ENCODE data around the gene DHRSX. TPM values are rescaled to one million over a fixed set of nuclear protein-coding genes. Genes with fewer than 3 reads are reported as not detected.
"Not testable (repeated sequence)": the region's sequence is repeated elsewhere in the genome, so short reads cannot be mapped to it uniquely, and the experiment has no call there.

DHRSX gene
- total RNA-seq, 1 experiment from 2014 or later, result 29.2 TPM

DNA sequence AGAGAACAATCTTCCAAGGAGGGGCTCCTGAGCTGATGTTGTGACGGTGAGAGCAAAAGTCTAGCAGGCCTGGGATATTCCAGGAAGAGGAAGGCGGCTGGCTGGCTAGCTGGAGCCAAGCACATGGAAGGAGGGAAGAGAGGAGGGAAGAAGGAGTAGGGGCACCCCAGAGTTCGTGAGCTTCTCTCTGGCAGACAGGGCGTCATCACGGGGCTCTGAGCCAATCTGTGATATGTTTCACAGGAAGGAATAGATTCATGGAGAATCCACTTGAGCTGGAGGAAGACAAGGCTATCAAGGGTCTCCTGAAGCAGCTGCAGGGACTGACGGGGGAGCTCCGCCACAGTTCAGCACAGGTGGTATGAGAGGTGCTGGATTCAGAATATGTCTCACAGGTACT is 73.6 kb downstream of the DHRSX start:
- no peak for DNase-seq (ENCODE audit: low read depth)

DNA sequence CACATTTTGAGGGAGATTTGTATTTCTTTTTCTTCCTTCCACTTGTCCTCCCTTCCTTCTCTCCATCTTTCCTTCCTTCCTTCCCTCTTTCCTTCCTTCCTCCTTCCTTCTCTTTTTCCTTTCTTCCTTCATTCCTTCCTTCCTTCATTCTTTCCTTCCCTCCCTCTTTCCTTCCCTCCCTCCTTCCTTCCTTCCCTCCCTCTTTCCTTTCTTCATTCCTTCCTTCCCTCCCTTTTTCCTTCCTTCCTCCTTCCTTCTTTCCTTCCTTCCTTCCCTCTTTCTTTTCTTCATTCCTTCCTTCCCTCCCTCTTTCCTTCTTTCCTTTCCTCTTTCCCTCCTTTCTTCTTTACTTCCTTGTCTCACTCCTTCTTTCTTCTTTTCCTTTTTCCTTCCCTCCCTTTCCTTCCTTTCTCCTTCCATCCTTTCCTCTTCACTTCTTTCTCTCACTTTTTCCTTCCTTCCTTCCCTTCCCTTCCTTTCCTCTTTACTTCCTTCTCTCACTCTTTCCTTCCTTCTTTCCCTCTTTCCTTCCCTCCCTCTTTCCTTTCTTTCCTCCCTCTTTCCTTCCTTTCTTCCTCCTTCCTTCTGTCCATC is 74.4 kb downstream of the DHRSX start:
- no peak for DNase-seq (ENCODE audit: low read depth)

DNA sequence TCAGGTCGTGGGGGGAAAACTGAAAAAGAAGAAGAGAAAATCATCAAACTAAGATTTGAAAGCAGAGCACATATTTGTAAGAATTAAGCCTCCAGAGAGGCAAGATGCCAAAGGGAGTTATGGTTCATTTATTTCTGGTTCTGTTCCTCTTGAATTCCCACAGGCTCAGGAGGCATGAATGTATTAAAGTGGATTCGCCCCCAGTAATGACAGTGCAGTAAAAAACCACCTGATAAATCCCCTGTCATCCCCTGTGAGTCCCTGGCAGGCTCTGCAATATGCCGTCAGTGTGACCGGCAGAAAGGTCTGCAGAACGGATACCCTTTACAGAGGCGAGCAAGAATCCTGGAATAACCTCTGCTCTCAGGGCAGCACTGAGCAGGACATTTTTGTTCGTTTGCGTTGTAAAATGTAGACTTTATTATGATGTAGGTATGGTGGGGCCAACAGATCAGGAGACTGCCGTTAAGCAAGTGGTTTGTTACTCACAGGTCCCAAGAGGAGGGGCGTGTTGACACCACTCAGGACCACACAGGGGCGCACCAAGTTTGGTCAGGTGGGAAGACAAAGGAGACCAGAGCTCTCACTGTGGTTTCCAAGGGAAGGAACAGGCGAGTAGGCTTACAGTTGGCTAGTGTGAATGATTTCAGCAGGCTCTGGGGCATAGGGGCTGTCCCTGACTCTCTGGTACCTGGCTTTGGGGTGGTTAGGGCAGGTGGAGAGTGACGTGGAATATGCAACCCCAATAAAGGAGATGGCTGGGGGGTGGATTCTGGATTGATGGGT is 75.3 kb downstream of the DHRSX start:
- DNase-seq (ENCODE audit: low read depth), result no peak

DNA sequence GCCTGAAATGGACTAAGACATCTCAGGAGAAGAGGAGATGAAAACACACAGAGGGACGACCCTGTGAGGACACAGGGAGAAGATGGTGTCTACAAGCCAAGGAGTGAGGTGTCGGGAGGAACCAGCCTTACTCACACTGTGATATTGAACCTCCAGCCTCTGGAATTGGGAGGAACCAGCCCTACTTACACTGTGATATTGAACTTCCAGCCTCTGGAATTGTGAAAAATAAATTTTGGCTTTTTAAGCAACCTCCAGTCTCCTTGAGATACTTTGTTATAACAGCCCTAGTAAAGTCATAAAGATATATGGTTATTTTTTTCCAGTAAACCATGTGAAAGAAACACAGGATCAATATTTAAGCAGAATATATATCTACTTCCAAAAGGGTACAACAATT is 76.5 kb downstream of the DHRSX start:
- no peak for DNase-seq (ENCODE audit: low read depth)

DNA sequence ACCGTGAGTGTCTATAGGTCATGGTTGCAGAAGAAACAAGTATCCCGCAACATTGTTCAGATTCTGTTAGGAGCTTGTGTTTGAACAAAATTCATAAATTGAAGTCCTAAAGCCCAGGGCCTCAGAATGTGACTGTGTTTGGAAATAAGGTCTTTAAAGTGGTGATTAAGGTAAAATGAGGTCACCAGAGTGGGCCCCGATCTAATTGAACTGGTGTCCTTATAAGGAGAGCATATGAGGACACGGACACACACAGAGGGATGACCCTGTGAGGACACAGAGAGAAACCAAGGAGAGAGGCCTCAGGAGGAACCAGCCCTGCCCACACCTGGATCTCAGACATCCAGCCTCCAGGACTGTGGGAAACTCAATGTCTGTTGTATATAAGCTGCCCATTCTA is 76.9 kb downstream of the DHRSX start:
- no peak for DNase-seq (ENCODE audit: low read depth)

DNA sequence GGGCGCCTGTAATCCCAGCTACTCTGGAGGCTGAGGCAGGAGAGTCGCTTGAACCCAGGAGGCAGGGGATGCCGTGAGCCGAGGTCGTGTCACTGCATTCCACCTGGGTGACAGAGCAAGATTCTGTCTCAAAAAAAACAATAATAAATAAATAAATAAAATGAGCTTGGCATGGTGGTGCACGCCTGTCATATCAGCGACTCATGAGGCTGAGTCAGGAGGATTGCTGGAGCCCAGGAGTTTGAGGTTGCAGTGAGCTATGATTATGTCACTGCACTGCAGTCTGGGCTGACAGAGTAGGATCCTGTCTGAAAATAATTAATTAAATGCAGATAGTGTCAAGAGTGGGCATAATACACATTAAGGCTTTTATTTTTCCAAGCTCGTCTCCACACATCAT is 77.5 kb downstream of the DHRSX start:
- peak; percentile 57 for DNase-seq (ENCODE audit: low read depth)

DNA sequence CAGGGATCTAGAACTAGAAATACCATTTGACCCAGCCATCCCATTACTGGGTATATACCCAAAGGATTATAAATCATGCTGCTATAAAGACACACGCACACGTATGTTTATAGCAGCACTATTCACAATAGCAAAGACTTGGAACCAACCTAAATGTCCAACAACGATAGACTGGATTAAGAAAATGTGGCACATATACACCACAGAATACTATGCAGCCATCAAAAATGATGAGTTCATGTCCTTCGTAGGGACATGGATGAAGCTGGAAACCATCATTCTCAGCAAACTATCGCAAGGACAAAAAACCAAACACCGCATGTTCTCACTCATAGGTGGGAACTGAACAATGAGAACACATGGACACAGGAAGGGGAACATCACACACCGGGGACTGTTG is 81.4 kb downstream of the DHRSX start:
- DNase-seq (ENCODE audit: low read depth), result not testable (repeated sequence)

DNA sequence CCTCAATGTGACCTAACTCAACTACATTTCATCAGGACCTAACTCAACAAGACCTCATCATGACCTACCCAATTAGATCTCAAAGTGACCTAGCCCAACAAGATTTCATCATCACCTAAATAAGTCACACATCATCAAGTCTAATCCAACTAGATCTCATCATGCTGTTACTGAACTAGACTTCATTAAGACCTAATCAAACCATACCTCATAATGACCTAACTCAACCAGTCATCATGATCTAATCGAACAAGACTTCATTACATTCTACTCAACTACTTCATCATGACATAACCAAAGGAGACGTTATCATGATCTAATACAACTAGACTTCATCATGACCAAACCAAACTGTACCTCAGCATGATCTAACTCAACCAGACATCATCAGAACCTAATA is 82.8 kb downstream of the DHRSX start:
- DNase-seq (ENCODE audit: low read depth), result no peak

DNA sequence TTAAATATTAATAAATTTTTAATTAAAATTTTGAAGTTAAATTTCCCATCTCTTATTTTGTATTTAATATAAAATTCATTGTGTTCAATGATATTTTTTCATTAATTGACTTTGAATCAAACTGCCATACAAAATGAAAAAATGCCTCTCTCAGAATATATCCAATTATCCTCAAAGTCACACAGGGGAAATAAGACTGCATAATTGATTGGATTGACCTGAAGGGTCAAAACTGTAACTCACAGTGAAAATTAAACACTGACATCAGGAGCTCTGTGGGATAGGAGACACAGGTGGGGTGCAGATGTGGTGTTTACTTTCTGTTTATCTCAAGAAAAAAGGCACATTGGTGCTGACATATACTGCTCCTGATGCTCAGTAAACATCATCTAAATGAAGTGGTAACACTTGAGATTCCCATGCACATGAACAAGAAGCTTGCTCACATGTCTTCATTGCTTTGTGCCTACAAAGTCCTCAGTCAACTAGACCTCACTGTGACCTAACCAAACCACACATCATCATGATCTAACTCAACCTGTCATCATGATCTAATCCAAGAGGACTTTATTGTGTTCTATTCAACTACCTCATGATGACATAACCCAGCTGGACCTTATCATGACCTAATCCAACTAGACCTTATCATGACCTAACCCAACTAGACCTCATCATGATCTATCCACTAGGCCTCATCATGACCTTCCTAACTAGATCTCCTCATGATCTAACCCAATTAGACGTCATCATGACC is 83.7 kb downstream of the DHRSX start:
- DNase-seq (ENCODE audit: low read depth), result no peak

DNA sequence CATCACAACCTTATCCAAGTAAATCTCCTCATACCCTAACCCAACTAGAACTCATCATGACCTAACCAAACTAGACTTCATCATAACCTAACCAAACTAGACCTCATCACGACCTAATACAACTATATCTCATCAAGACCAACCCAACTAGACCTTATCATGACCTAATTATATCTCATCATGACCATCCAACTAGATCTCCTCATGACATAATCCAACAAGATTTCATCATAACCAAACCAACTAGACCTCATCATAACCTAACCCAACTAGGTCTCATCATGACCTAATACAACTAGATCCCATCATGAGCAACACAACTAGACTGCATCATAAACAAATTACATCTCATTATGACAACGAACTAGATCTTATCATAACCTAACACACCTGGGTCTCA is 86.4 kb downstream of the DHRSX start:
- DNase-seq (ENCODE audit: low read depth), result no peak

DNA sequence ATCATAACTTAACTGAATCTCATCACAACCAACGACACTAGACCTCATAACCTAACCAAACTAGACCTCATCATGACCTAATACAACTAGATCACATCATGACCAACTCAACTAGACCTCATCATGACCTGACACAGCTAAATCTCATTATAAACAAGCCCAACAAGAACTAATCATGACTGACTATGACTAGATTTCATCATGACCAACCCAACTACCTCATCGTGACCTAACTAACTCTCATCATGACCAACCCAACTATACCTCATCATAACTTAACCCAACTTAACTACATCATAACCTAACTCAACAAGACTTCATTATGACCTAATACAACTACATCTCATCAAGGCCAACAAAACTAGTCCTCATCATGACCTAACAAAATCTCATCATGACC is 86.8 kb downstream of the DHRSX start:
- no peak for DNase-seq (ENCODE audit: low read depth)

DNA sequence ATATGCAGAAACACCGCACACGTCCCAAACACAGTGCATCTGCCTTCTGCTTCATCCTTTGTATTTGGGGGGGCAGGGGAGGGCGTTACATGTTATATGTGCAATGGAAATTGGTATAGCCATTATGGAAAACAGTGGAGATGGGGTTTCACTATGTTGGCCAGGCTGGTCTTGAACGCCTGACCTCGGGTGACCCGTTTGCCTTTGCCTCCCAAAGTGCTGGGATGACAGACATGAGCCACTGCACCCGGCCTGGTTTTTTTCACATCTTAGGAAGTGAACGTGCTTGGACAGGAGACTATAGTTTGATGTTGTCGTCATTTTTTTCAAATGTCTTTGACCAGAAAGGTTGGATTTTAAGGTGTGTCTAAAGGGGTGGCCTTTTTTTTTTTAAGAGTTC is 88.6 kb downstream of the DHRSX start:
- DNase-seq (ENCODE audit: low read depth), result no peak

DNA sequence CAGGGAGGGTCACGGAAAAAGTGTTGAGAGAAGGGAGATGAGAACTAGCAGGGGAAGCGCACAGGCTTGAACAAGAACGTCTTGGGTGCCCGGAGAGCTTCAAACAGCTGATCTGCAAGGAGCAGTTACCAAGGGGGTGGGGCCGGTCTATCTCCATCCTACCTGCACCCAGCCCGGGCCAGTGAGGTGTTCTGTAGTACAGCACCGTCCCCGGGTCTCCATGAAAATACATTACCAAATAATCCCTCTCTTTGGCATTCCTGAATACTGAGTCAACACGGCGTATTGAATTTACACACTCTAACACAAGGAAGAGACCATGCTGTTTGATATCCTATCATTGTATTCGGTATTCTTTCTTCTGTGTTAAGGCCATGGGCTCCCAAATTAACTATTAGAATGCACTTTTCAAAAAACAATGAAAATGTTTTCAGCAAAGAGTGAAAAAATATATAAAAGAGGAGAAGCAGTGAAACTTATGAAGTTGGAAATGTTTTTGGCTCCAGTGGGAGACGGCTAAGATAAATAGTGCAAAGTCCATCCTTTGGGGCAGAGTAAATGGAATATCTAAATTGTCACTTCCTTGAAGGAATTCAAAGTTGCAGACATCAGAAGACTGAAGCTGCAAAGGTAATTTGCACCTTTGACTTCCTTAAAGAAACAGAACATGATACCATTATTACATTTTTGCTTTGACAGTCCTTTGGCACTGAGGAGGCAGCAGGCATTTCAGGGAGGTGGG is 90.3 kb downstream of the DHRSX start:
- DNase-seq (ENCODE audit: low read depth), result no peak

DNA sequence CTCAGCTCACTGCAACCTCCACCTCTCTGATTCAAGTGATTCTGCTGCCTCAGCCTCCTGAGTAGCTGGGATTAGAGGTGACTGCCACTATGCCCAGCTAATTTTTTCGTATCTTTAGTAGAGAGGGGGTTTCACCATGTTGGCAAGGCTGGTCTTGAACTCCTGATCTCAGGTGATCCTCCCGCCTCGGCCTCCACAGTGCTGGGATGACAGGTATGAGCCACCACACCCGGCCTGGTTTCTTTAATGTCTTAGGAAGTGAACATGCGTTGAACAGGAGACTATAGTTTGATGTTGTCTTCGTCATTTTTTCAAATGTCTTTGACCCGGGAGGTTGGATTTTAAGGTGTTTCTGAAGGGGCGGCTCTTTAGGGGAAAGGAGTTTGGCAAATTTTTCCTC is 91.0 kb downstream of the DHRSX start:
- DNase-seq (ENCODE audit: low read depth), result no peak

DNA sequence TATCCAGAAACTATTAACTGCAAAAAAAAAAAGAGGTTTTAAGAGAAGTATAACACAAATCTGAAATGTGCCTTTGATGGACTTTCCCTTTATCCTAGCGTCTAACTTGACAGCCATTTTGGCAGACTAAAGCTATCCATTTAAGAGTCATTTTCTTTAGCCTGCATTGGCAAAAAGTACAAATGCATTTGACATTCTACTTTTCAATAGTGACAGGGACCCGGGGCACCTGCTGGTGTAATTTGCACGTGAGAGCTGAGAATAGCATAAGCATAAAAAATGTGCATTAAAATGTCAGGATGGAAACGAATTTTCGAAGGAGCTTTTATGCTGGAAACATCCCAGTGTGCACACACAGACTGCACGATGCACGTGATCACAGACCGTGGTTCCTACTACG is 91.9 kb downstream of the DHRSX start:
- no peak for DNase-seq (ENCODE audit: low read depth)

DNA sequence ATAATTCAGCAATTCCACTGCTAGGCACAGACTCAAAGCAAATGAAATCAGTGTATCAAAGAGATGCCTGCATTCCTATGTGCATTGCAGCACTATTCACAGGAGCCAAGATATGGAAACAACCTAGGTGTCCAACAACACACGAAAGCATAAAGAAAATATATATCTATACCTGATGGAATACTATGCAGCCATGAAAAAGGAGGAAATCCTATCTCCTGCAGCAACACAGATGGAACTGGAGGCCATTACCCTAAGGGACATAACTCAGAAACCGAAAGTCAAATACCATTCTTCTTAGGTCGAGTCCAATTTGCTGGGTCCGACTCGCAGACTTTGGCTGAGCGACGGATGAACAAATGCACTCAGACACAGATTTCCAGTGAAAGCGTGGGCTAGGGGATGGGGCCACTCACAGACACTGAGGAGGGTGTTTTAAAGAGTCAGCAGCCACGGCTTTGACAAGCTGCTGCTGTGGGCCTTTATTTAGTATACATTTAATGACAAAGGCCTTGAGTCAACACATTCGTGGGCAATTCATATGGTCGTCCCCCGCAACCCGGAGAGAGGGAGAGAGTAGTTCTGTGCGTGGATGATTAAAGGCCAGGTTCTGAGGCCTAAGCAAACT is 93.8 kb downstream of the DHRSX start:
- no peak for DNase-seq (ENCODE audit: low read depth)

DNA sequence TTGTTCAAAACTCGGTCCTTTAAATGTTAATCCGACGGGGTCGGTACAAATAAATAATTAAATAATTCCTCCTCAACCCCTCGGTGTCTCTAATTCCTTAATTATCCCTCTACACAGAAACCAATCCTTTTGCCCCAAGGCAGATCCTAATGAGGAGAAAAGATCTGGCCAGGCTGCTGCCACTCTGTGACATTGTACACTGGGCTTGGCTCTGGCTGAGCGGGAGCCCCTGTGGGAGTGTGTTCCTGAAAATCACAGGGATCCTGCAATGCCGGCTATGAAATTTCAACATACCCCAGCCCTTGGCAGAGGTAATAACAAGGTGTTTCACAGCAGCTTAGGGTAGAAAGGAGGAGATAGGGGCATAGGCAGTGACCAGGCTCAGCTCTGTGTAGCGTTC is 96.0 kb downstream of the DHRSX start:
- DNase-seq (ENCODE audit: low read depth), result no peak

DNA sequence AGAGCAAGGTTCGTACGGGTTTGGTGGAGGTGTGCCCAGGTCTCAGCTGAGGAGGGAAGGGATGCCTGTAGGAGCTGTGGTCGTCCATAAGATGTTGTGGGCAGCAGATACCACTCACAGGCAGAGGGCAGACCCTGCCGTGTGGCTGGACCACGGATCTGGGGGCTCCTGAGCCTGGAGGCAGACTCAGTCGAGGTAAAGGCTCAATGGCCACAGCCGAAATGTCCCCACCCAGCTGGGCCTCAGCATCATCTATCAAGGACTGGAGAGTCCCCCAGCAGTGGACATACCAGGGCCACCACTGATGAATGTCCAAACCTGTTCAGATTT is 98.5 kb downstream of the DHRSX start:
- no peak for DNase-seq (ENCODE audit: low read depth)

DNA sequence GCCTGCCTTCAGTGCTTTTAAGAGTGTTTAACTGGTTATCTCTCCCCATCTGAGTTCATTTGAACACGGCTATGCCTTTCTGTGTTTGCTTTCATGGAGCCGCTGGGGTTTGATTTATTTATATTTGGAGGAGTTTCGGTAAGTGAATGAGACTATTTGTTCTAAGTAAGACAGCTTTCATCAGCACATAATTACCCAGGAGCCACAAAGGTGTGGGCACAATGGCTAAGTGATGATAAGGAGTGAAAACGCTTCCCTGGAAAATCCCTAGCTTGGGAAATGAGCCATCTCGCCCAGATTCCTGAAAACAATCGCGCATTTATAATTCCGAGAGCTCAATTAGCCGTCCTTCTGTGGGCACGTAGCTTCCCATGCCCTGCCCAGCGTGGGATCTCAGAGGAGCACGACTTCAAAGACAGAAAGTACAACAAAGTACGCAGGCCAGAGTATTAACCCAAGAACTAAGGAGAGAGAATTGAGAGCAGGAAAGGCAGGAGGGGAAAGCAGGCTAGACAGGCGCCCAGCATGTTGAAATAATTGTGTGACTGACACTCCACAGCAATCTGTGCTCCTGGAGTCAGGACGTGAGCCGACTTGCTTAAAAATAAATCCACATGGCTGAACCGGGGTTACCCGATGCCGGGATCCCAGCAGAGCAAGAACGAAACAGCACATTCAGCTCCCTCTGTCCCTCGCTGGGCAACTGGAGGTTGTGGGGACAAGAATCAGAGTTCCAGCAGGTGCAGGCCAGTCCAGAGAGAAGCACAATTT is 99.0 kb downstream of the DHRSX start:
- DNase-seq (ENCODE audit: low read depth), result no peak

DNA sequence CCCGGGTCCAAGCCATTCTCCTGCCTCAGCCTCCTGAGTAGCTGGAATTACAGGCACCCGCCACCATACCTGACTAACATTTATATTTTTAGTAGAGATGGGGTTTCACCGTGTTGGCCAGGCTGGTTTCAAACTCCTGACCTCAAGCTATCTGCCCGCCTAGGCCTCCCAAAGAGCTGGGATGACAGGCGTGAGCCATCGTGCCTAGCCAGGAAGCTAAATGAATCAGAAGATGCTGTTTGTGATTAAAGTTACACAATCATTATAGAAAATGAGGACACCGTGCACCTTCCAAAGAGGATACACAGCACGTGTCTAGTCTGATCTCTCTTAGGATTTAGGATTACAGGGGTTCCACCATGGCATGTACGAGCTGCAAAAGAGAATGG is 99.6 kb downstream of the DHRSX start:
- DNase-seq (ENCODE audit: low read depth), result no peak

DNA sequence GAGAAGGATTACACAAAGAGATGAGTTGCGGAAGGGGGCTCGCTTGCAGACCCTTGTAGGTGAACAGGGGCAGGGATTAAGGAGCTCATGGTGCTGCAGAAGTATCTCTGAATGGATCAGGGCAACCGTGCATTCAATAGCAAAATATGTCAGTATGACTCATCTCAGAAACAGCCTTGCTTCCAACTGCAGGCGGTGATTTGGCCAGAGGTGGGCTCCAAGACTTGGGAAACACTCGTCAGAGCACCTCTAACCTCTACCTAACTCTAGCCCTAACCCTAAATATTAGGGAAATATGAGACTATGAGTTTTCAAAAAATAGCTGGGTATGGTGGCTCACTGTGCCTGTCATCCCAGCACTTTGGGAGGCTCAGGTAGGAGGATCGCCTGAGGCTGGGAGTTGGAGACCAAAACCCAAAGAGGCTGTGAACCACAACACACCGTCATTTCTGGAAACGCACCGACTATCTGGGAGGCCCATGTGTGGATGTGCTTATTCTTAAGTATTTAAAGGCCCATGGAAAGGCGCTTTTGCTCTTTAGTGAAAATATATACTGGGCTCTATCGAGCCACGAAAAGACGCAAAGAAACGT is 102.6 kb downstream of the DHRSX start:
- DNase-seq (ENCODE audit: low read depth), result peak; percentile 28

Data from LHCN-M2 (cell line).